ENCODE data around the gene RASSF3. TPM values are rescaled to one million over a fixed set of nuclear protein-coding genes. Genes with fewer than 3 reads are reported as not detected.

Gene RASSF3
- total and polyA plus RNA-seq, 10 of the 15 experiments (the other 5 are each of a cell fraction or from before 2014, with no cell fraction given) = 6.9 to 62.4 (median 30.3) TPM

DNA sequence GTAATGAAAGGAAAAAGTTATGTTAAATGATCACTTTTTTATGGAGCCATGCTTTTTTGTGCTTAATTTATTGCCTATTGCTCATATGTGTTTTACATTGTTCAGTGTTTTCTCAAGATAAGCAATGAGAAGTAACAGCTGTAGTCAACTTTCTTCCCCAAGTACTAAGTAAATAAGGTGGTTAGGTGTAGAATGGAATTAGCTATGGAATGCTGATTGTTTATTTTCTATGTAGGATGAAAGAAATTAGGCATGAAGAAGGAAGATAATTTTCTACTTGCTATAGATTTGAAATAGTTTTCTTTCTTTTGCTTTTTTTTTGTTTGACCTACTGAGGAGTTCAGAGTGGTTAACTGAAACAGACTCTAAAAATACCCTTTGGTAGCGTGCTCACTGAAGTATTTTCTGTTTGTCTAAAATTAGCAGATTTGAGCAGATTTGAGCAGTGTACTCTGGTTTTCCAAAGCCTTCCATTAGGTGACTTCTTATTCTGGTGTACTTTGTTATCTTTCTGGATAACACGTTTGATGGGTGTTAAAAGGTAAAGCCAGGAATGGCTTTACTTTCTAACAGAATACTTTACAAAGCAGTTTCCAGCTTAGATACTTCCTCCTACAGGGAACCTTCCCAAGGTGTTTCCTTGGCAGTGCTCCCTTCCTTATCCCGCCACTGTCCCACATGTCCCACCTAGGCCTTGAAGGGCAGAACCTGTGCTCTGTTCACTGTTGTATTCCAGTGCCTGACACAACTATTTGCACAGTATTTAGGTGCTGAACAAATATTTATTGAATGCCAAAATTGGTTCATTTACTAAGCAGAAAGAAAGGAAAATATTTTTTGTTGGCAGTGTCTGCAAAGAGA is 56.0 kb downstream of the RASSF3 start (continued):
- TF ChIP-seq, protein P1, sequence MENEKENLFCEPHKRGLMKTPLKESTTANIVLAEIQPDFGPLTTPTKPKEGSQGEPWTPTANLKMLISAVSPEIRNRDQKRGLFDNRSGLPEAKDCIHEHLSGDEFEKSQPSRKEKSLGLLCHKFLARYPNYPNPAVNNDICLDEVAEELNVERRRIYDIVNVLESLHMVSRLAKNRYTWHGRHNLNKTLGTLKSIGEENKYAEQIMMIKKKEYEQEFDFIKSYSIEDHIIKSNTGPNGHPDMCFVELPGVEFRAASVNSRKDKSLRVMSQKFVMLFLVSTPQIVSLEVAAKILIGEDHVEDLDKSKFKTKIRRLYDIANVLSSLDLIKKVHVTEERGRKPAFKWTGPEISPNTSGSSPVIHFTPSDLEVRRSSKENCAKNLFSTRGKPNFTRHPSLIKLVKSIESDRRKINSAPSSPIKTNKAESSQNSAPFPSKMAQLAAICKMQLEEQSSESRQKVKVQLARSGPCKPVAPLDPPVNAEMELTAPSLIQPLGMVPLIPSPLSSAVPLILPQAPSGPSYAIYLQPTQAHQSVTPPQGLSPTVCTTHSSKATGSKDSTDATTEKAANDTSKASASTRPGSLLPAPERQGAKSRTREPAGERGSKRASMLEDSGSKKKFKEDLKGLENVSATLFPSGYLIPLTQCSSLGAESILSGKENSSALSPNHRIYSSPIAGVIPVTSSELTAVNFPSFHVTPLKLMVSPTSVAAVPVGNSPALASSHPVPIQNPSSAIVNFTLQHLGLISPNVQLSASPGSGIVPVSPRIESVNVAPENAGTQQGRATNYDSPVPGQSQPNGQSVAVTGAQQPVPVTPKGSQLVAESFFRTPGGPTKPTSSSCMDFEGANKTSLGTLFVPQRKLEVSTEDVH (IDR thresholded peaks at IDR 0.05; ENCODE audit: low read depth, partially characterized antibody) = no peak
- TF ChIP-seq CEBPB (IDR thresholded peaks at IDR 0.05; ENCODE audit: borderline replicate concordance in 1 of 2, low read depth in 2 of 2, low read length in 2 of 2) (peak in 1 of 2 experiments; percentile 72; a peak in 1 of 4 replicates), MTA3 (IDR thresholded peaks at IDR 0.05; ENCODE audit: borderline replicate concordance, low read length) (peak; percentile 68; the same call in 1 of the 2 replicates), BRCA1 (IDR thresholded peaks at IDR 0.05; ENCODE audit: low read depth, low read length) (no peak), BCL11A (IDR thresholded peaks at IDR 0.05; ENCODE audit: low read depth, low read length) (peak; percentile 25; the same call in 1 of the 2 replicates), POU2F2 (IDR thresholded peaks at IDR 0.05; ENCODE audit: borderline replicate concordance, low read depth, low read length) (no peak), NFIC (IDR thresholded peaks at IDR 0.05; ENCODE audit: low read depth, low read length) (peak; percentile 78; the same call in 1 of the 2 replicates), MTA2 (IDR thresholded peaks at IDR 0.05; ENCODE audit: low read depth) (no peak), LARP7 (IDR thresholded peaks at IDR 0.05) (no peak), TBL1XR1 (IDR thresholded peaks at IDR 0.05; ENCODE audit: low read depth, low read length) (no peak), PML (IDR thresholded peaks at IDR 0.05; ENCODE audit: low read length) (0 out of 2 replicates have a peak, but pooled peaks have one; percentile 9), NR2C2 (IDR thresholded peaks at IDR 0.05; ENCODE audit: borderline replicate concordance, control insufficient read depth, insufficient read length, low read depth) (no peak), BACH1 (IDR thresholded peaks at IDR 0.05; ENCODE audit: borderline replicate concordance) (no peak)
- TF ChIP-seq, protein P2, sequence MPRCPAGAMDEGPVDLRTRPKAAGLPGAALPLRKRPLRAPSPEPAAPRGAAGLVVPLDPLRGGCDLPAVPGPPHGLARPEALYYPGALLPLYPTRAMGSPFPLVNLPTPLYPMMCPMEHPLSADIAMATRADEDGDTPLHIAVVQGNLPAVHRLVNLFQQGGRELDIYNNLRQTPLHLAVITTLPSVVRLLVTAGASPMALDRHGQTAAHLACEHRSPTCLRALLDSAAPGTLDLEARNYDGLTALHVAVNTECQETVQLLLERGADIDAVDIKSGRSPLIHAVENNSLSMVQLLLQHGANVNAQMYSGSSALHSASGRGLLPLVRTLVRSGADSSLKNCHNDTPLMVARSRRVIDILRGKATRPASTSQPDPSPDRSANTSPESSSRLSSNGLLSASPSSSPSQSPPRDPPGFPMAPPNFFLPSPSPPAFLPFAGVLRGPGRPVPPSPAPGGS (IDR thresholded peaks at IDR 0.05; ENCODE audit: borderline replicate concordance, insufficient read depth, low read depth, low read length, poor library complexity, severe bottlenecking) = no peak
- TF ChIP-seq, protein P3, sequence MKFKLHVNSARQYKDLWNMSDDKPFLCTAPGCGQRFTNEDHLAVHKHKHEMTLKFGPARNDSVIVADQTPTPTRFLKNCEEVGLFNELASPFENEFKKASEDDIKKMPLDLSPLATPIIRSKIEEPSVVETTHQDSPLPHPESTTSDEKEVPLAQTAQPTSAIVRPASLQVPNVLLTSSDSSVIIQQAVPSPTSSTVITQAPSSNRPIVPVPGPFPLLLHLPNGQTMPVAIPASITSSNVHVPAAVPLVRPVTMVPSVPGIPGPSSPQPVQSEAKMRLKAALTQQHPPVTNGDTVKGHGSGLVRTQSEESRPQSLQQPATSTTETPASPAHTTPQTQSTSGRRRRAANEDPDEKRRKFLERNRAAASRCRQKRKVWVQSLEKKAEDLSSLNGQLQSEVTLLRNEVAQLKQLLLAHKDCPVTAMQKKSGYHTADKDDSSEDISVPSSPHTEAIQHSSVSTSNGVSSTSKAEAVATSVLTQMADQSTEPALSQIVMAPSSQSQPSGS (IDR thresholded peaks at IDR 0.05; ENCODE audit: low read length) = peak; percentile 58; the same call in 1 of the 2 replicates
- TF ChIP-seq, protein P4, sequence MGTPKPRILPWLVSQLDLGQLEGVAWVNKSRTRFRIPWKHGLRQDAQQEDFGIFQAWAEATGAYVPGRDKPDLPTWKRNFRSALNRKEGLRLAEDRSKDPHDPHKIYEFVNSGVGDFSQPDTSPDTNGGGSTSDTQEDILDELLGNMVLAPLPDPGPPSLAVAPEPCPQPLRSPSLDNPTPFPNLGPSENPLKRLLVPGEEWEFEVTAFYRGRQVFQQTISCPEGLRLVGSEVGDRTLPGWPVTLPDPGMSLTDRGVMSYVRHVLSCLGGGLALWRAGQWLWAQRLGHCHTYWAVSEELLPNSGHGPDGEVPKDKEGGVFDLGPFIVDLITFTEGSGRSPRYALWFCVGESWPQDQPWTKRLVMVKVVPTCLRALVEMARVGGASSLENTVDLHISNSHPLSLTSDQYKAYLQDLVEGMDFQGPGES (IDR thresholded peaks at IDR 0.05) = no peak
- TF ChIP-seq, protein P5, sequence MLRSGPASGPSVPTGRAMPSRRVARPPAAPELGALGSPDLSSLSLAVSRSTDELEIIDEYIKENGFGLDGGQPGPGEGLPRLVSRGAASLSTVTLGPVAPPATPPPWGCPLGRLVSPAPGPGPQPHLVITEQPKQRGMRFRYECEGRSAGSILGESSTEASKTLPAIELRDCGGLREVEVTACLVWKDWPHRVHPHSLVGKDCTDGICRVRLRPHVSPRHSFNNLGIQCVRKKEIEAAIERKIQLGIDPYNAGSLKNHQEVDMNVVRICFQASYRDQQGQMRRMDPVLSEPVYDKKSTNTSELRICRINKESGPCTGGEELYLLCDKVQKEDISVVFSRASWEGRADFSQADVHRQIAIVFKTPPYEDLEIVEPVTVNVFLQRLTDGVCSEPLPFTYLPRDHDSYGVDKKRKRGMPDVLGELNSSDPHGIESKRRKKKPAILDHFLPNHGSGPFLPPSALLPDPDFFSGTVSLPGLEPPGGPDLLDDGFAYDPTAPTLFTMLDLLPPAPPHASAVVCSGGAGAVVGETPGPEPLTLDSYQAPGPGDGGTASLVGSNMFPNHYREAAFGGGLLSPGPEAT (IDR thresholded peaks at IDR 0.05; ENCODE audit: low read depth) = 0 out of 2 replicates have a peak, but pooled peaks have one; percentile 23
